ENCODE measurements around the gene NOP58. TPM values are rescaled to one million over a fixed set of nuclear protein-coding genes. Genes with fewer than 3 reads are reported as not detected.

The NOP58 gene
- total and polyA plus RNA-seq, 10 of the 15 experiments (the other 5 are each of a cell fraction or from before 2014, with no cell fraction given): 131 to 327 (median 217) TPM

GRCh38 chr2:202265467-202266277 lies at the start of gene NOP58 (continued):
- peak; percentile 84 for TF ChIP-seq NBN (IDR thresholded peaks at IDR 0.05)
- TF ChIP-seq KDM1A (IDR thresholded peaks at IDR 0.05; ENCODE audit: borderline replicate concordance): no peak
- no peak for TF ChIP-seq PAX5 (IDR thresholded peaks at IDR 0.05; ENCODE audit: borderline replicate concordance, low read depth, low read length)
- peak; percentile 85 for TF ChIP-seq MYC (IDR thresholded peaks at IDR 0.05; ENCODE audit: insufficient read depth, insufficient read length, insufficient replicate concordance, low read length, severe bottlenecking)
- peak; percentile 82 for TF ChIP-seq ZBED1 (IDR thresholded peaks at IDR 0.05; ENCODE audit: borderline replicate concordance)
- no peak for TF ChIP-seq NRF1 (conservative IDR thresholded peaks at IDR 0.05; ENCODE audit: low read depth, low read length)
- TF ChIP-seq BHLHE40 (IDR thresholded peaks at IDR 0.05; ENCODE audit: borderline replicate concordance in 1 of 2, low read depth in 2 of 2, low read length in 1 of 2): no peak; a peak in 1 of 4 replicates
- TF ChIP-seq NFYB (IDR thresholded peaks at IDR 0.05; ENCODE audit: insufficient read depth, low read depth, low read length): no peak
- no peak for TF ChIP-seq RAD21 (IDR thresholded peaks at IDR 0.05; ENCODE audit: insufficient read depth, low read depth, low read length)
- TF ChIP-seq EP300 (IDR thresholded peaks at IDR 0.05; ENCODE audit: borderline replicate concordance in 1 of 2, control insufficient read depth in 1 of 2, low read depth in 2 of 2, low read length in 2 of 2): no peak
- TF ChIP-seq EZH2 (IDR thresholded peaks at IDR 0.05; ENCODE audit: borderline replicate concordance, control insufficient read depth, low read depth, low read length): no peak
- TF ChIP-seq CHD4 (IDR thresholded peaks at IDR 0.05): no peak
- TF ChIP-seq, protein P1, sequence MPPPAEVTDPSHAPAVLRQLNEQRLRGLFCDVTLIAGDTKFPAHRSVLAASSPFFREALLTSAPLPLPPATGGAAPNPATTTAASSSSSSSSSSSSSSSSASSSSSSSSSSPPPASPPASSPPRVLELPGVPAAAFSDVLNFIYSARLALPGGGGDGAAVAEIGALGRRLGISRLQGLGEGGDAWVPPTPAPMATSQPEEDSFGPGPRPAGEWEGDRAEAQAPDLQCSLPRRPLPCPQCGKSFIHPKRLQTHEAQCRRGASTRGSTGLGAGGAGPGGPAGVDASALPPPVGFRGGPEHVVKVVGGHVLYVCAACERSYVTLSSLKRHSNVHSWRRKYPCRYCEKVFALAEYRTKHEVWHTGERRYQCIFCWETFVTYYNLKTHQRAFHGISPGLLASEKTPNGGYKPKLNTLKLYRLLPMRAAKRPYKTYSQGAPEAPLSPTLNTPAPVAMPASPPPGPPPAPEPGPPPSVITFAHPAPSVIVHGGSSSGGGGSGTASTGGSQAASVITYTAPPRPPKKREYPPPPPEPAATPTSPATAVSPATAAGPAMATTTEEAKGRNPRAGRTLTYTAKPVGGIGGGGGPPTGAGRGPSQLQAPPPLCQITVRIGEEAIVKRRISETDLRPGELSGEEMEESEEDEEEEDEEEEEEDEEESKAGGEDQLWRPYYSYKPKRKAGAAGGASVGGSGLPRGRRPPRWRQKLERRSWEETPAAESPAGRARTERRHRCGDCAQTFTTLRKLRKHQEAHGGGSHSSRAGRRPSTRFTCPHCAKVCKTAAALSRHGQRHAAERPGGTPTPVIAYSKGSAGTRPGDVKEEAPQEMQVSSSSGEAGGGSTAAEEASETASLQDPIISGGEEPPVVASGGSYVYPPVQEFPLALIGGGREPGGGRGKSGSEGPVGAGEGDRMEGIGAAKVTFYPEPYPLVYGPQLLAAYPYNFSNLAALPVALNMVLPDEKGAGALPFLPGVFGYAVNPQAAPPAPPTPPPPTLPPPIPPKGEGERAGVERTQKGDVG (CRISPR knock-in tag; IDR thresholded peaks at IDR 0.05): no peak
- TF ChIP-seq, protein P2, sequence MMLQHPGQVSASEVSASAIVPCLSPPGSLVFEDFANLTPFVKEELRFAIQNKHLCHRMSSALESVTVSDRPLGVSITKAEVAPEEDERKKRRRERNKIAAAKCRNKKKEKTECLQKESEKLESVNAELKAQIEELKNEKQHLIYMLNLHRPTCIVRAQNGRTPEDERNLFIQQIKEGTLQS (IDR thresholded peaks at IDR 0.05; ENCODE audit: borderline replicate concordance, extremely low read depth, low read depth, low read length): no peak
- peak; percentile 89 for TF ChIP-seq RELB (IDR thresholded peaks at IDR 0.05; ENCODE audit: low read depth)
- peak; percentile 89; the same call in 1 of the 2 replicates for TF ChIP-seq ZBTB40 (IDR thresholded peaks at IDR 0.05; ENCODE audit: borderline replicate concordance)

Data from GM12878 (cell line).